ENCODE measurements around the gene PSEN1.
"Not testable (repeated sequence)": the region's sequence is repeated elsewhere in the genome, so short reads cannot be mapped to it uniquely, and the experiment has no call there.

Gene PSEN1

GRCh38 chr14:73166399-73166798, 30.1 kb downstream of the PSEN1 start:
- DNase-seq (ENCODE audit: low read depth): no peak

- DNase-seq (ENCODE audit: low read depth): no peak
These were observed 31.4 kb downstream of the PSEN1 start for GRCh38 chr14:73167727-73168126.

- no peak for DNase-seq (ENCODE audit: low read depth)
These were observed 32.0 kb downstream of the PSEN1 start for GRCh38 chr14:73168274-73168673.

- no peak for DNase-seq (ENCODE audit: low read depth)
These were observed 32.4 kb downstream of the PSEN1 start for GRCh38 chr14:73168691-73169090.

- DNase-seq (ENCODE audit: low read depth): not testable (repeated sequence)
These were observed 33.5 kb downstream of the PSEN1 start for GRCh38 chr14:73169855-73170254.

GRCh38 chr14:73170686-73171085, 34.4 kb downstream of the PSEN1 start:
- DNase-seq (ENCODE audit: low read depth): no peak

GRCh38 chr14:73172500-73172899, 36.2 kb downstream of the PSEN1 start:
- DNase-seq (ENCODE audit: low read depth): no peak

GRCh38 chr14:73173092-73173735, 36.9 kb downstream of the PSEN1 start:
- no peak for DNase-seq (ENCODE audit: low read depth)

DNA sequence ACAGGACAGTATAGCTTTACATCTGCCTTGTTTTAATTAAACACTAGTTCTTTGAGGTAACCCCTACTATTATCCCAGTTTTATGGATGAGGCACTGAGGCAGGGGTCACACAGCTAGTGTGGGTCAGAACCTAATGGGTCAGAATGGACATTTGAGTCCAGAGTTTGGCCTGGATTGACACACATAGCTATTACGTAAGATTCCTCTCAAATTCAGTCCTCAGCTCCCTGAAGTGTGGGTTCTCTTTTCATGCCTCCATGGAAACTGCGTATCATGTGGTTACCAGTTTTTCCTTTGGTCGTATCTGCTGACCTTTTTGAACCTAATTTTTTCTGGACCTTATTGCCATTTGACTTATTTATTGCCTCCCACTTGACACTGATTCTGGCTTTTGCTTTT, 40.4 kb downstream of the PSEN1 start:
- DNase-seq (ENCODE audit: low read depth): no peak

GRCh38 chr14:73180385-73180805, 44.1 kb downstream of the PSEN1 start:
- no peak for DNase-seq (ENCODE audit: low read depth)

- not testable (repeated sequence) for DNase-seq (ENCODE audit: low read depth)
These were observed 44.7 kb downstream of the PSEN1 start for GRCh38 chr14:73180969-73181368.

DNA sequence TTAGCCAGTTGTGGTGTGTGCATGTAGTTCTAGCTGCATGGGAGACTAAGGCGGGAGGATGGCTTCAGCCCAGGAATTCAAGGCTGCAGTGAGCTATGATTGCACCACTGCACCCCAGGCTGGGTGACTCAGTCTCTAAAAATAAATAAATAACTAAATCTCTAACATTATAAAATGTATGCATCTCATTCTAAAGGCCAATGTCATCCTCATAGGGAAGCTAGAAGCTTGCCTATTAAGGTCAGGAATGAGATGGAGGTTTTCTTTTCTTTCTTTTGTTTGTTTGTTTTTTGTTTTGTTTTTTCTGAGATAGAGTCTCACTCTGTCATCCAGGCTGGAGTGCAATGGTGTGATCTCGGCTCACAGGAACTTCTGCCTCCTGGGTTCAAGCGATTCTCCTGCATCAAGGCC, 52.2 kb downstream of the PSEN1 start:
- DNase-seq (ENCODE audit: low read depth): no peak

GRCh38 chr14:73189651-73190050, 53.3 kb downstream of the PSEN1 start:
- DNase-seq (ENCODE audit: low read depth): no peak

- DNase-seq (ENCODE audit: low read depth): no peak
These were observed 55.1 kb downstream of the PSEN1 start for GRCh38 chr14:73191441-73191840.

DNA sequence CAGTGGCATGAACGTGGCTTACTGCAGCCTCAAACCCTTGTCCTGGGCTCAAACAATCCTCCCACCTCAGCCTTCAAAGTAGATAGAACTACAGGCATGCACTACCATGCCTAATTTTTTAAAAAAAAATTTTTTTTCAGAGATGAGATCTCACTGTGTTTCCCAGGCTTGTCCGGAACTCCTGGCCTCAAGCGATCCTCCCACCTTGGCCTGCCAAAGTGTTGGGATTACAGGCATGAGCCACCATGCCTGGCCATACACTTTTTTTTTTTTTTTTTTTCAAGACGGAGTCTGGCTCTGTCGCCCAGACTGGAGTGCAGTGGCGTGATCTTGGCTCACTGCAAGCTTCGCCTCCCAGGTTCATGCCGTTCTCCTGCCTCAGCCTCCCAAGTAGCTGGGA, 58.0 kb downstream of the PSEN1 start:
- not testable (repeated sequence) for DNase-seq (ENCODE audit: low read depth)

- DNase-seq (ENCODE audit: low read depth): no peak
These were observed 61.9 kb downstream of the PSEN1 start for GRCh38 chr14:73198253-73198652.

DNA sequence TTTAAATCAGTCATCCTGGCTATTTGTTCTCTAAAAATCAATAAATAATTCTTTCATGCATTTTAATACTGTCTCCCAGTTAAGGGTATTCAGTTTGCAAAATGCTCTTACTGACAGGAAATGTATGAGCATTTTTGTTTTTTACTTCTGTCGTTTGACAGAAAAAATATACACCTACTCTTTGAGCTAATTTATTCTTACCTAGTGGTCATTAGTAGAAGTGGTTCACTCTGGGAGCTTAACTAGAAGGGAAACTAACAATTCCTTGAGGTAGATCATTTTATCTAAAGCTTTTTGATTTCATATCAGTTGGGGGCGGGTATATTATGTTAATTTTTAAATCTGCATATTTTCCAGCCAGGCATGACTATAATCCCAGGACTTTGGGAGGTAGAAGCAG, 67.2 kb downstream of the PSEN1 start:
- no peak for DNase-seq (ENCODE audit: low read depth)

GRCh38 chr14:73207615-73208014, 71.3 kb downstream of the PSEN1 start:
- DNase-seq (ENCODE audit: low read depth): no peak

DNA sequence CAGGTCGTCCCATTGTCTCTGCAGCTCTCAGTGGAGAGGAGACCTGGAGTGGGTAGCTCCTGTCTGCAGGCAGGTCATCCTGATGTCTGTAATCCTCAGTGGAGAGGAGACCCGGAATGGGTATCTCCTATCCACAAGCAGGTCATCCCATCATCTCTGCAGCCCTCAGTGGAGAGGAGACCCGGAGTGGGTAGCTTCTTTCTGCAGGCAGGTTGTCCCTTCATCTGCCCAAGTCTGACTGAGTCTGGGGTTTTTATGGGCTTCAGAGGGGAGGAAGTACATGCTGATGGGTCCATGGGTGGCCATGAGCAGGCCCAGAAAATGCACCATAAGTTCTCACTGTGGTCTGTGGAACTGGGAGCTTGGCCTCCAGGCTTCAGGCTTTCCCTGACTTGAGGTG, 72.1 kb downstream of the PSEN1 start:
- DNase-seq (ENCODE audit: low read depth): no peak

DNA sequence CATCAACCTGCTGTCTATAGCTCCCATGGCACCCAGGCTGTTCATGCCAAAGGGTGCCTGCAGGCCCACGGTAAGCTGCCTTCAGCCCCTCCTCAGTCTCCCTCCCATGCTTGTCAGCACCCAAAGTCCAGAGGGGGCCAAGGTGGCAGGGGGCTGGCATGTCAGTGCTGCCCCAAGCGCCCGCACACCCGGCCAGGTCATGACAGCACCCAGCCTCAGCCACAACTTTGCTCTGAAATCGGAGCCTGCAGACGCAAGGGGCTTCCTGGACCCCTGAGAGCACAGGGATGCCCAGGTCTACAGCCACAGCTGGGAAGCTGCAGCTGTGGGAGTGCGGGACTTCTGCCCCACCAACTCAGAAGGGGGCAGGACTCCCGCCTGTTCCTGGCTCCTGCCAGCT, 72.5 kb downstream of the PSEN1 start:
- no peak for DNase-seq (ENCODE audit: low read depth)

GRCh38 chr14:73209953-73210352, 73.6 kb downstream of the PSEN1 start:
- DNase-seq (ENCODE audit: low read depth): no peak

DNA sequence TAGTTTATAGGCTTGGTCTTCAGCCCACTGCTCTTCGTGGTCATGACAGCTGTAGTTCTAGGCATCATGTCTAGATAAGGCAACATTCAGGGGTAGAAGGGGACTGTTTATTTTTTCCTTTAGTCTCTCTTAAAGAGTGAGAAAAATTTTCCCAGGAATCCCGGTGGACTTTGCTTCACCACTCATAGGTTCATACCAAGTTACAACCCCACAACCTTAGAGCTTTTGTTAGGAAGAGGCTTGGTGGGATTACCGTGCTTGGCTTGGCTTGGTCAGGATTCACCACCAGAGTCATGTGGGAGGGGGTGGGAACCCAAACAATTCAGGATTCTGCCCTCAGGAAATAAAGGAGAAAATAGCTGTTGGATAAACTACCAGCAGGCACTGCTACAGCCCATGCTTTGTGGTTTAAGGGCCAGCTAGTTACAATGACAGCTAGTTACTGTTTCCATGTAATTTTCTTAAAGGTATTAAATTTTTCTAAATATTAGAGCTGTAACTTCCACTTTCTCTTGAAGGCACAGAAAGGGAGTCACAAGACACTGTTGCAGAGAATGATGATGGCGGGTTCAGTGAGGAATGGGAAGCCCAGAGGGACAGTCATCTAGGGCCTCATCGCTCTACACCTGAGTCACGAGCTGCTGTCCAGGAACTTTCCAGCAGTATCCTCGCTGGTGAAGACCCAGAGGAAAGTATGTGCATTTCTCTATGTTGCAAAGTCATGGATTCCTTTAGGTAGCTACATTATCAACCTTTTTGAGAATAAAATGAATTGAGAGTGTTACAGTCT, 75.1 kb downstream of the PSEN1 start:
- DNase-seq (ENCODE audit: low read depth): no peak

GRCh38 chr14:73216030-73216429, 79.7 kb downstream of the PSEN1 start:
- DNase-seq (ENCODE audit: low read depth): no peak

GRCh38 chr14:73217411-73217810, 81.1 kb downstream of the PSEN1 start:
- no peak for DNase-seq (ENCODE audit: low read depth)
